ENCODE data around the gene KYNU.
"Not testable (repeated sequence)": the region's sequence is repeated elsewhere in the genome, so short reads cannot be mapped to it uniquely, and the experiment has no call there.

Gene KYNU

DNA sequence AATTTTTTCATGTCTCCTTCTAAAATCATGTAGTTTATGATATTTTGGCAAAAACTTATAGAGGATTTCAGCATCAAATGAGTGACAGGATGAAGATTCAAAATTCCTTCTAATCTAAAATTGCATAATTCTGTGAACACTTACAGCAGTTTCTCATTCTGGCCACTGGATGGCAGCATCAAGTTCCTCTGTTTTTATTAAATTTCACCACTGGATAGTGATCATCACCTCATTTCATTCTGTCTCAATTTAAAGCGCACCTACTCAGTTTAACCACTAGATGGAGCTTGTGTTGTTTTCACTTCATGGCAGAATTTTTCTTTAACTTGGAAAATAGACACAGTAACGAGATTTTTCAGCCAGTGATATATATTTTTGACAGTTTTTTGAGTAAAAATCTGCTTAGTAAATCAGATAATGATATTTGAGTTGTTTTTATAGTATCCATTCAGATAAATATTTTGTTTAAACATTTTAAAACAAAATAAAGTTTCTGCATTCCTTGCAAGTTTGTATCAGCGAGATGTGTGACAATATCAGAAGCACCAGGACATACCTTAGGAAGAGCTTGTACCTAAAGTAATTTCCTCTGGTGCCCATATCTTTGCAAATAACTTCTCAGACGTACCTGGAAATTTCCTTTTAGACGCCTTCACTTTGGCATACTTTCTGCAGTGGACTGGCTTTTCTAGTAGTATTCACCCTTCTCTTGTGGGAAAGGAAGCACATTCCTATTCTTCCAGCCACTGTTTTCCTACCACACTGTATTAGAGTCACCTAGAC is 157.0 kb downstream of the KYNU start:
- peak; percentile 43 for DNase-seq

DNA sequence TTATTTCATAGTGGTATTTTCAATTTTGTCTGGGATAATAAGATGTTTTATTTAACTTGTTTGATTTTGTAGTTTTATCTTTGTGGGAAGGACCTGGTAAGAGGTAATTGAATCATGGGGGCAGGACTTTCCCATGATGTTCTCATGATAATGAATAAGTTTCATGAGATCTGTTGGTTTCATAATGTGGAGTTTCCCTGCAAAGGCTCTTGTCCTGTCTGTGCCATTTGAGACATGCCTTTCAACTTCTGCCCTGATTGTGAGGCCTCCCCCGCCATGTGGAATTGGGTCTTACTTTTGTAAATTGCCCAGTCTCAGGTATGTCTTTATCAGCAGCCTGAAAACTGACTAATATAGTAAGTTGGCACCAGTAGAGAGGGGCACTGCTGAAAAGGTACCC is 174.0 kb downstream of the KYNU start:
- DNase-seq: no peak

GRCh38 chr2:143053437-143053836 is 176.0 kb downstream of the KYNU start:
- DNase-seq: not testable (repeated sequence)

DNA sequence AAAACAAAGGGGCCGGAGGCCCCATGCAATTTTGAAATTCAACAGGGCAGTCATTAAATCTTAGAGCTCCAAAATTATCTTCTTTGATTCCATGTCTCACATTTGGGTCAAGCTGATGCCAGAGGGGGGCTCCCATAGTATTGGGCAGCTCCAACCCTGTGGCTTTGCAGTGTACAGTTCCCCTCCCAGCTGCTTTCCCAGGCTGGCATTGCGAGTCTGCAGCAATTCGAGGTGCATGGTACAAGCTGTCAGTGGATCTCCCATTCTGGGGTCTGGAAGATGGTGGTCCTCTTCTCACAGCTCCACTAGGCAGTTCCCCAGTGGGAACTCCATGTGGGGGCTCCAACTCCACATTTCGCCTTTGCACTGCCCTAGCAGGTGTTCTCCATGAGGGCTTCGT is 179.1 kb downstream of the KYNU start:
- DNase-seq: no peak

DNA sequence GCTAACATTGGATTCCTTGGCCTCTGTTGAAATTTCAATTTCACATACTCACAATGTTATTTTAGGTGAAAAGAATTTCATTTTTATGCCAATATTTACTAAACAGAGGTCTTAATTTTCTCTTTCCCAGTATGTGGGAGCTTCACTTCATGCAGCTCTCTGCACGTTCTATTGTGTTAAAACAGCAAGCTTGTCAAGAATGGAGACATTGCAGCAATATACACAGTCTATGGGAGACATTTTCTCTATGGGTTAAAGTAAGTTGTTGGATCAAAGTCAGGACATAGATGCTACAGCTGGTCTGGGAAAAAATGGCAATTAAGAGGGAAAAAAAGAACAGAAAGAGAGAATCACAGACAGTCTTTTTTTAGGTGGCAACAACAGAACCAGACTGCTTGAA is 181.4 kb downstream of the KYNU start:
- no peak for DNase-seq

- DNase-seq: no peak
Measured at GRCh38 chr2:143063612-143064200, 186.2 kb downstream of the KYNU start.

GRCh38 chr2:143068094-143068493 is 190.6 kb downstream of the KYNU start:
- DNase-seq: no peak

DNA sequence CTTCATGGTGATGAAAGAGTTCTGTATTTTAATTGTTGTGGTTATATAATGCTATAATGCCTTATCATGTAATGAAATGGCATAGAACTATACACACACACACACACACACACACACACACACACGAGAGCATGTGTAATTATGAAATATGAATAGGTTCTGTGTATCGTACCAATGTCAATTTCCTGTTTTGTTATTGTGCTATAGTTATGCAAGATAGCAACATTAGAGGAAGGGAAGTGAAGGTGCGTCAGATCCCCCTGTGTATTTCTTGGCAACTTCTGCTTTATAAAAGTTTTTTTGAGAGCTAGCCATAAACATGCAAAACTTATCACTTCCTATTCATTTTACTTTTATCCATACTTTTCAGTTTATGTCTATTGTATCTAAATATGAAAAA is 191.0 kb downstream of the KYNU start:
- DNase-seq: no peak

- DNase-seq: no peak
Measured at GRCh38 chr2:143070704-143071103, 193.2 kb downstream of the KYNU start.

GRCh38 chr2:143071185-143071876 is 193.9 kb downstream of the KYNU start:
- DNase-seq: no peak

- DNase-seq: not testable (repeated sequence)
Measured at GRCh38 chr2:143074913-143075312, 197.4 kb downstream of the KYNU start.

DNA sequence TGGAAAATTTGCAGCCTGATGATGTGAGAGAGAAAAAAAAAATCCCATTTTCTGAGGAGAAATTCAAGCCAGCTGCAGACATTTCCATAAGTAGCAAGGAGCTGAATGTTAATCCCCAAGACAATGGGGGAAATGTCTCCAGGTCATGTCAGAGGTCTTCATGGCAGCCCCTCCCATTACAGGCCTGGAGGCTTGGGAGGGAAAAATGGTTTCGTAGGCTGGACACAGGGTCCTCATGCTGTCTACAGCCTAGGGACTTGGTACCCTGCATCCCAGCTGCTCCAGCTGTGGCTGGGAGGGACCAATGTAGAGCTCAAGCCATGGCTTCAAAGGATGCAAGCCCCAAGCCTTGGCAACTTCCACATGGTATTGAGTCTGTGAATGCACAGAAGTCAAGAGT is 198.2 kb downstream of the KYNU start:
- DNase-seq: no peak

- DNase-seq: no peak
Measured at GRCh38 chr2:143078104-143078503, 200.6 kb downstream of the KYNU start.

GRCh38 chr2:143081616-143082015 is 204.2 kb downstream of the KYNU start:
- no peak for DNase-seq

GRCh38 chr2:143083636-143084035 is 206.2 kb downstream of the KYNU start:
- DNase-seq: no peak

DNA sequence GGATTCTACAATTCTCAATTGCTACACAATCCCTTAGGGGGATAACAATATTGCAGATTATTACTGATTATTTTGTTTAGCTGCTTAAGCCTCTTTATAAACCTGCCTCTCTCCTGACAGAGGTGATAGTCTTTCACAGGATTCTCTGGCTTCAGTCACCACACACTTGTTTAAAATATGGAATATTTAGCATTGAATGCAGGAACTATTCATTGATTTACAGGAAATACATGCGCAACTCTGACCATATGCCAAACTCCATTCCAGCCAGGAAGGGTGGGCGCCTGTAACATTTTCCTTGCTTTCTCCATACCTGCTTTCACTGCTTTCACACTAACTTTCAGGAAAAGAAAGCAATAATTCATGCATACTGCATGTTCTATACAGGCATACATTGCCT is 207.0 kb downstream of the KYNU start:
- no peak for DNase-seq

DNA sequence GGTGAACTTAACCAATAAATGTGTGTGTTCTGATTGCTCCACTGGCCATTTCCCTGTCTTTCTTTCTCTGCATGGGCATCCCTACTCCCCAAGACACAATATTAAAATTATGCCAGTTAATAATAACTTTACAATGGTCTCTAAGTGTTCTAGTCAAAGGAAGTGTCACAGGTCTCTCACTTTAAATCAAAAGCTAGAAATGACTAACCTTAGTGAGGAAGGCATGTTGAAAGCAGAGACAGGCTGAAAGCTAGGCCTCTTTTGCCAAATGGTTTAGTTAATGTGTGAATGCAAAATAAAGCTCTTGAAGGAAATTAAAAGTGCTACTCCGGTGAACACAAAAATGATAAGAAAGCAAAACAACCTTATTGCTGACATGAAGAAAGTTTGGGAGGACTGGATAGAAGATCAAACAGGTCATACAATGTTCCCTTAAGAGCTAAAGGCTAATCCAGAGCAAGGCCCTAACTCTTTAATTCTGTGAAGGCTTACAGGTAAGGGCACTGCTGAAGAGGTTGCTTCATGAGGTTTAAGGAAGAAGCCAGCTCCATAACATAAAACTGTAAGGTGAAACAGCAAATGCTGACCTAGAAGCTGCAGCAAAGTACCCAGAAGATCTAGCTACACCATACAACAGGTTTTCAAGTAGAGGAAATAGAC is 207.8 kb downstream of the KYNU start:
- no peak for DNase-seq

GRCh38 chr2:143087033-143087432 is 209.6 kb downstream of the KYNU start:
- no peak for DNase-seq

GRCh38 chr2:143088388-143088787 is 210.9 kb downstream of the KYNU start:
- no peak for DNase-seq

GRCh38 chr2:143089520-143089919 is 212.1 kb downstream of the KYNU start:
- not testable (repeated sequence) for DNase-seq
